K562 (cell line): Measurements from ENCODE around the gene CXCL14. TPM values are rescaled to one million over a fixed set of nuclear protein-coding genes. Genes with fewer than 3 reads are reported as not detected.

Source experiments
- ATAC-seq: fragments of 200-7000 bp; cut with Tn5 transposase; 3 replicates; pipeline ENCODE4 v1.9.1; 2020; ENCODE audit warnings: moderate library complexity
- BruUV-seq: library from RNA; stranded (reverse); fragments of 400-500 nt; replicated peaks from 2 replicates; lab custom pipeline; 2021; lab: Mats Ljungman, UMichigan
- CTCF ChIA-PET: fragments of 300-600 bp; formaldehyde crosslinking; extraction: SDS; loops from one replicate; lab custom pipeline; 2021; ENCODE audit warnings: low intra/inter-chr PET ratio; lab: Yijun Ruan, JAX
- POLR2A ChIA-PET: fragments of 300-600, 350-650 bp; sonication (Branson Sonifier 250); formaldehyde crosslinking; extraction: SDS; loops from one replicate; lab custom pipeline; 2021; ENCODE audit warnings: antibody characterized with exemption, inconsistent platforms; lab: Yijun Ruan, JAX
- DNase-seq, 4 experiments: peaks; one replicate each; pipeline versions ENCODE4 v3.0.0 to v3.0.0-alpha.2; 2011 to 2018; ENCODE audit warnings: low spot score in 3 of 4, mixed read lengths in 3 of 4; ENCODE audit errors: extremely low read depth in 1 of 4
- FAIRE-seq: peaks from 2 replicates; lab custom pipeline; 2011; peaks lifted over from hg19 to GRCh38; lab: Jason Lieb, UNC
- H2AFZ ChIP-seq: 2 replicates; pipeline ENCODE4 v1.6.0; 2011; ENCODE audit warnings: low read depth, low read length, control low read depth, inconsistent platforms
- H3K27ac ChIP-seq: fragments of 200-600 bp; 3 replicates; pipeline ENCODE4 v1.8.0; 2011; ENCODE audit warnings: low read depth, mild to moderate bottlenecking, control low read depth, inconsistent platforms, low read length, moderate library complexity, mixed read lengths; ENCODE audit errors: extremely low read depth
- H3K27me3 ChIP-seq, 2 experiments: fragments of 300-600 bp in 1 of 2; 2 replicates in 1 of 2; 3 replicates in 1 of 2; pipeline versions ENCODE4 v1.6.0 to v1.8.0; 2011; ENCODE audit warnings: inconsistent platforms in 2 of 2, low read length in 2 of 2, mild to moderate bottlenecking in 1 of 2, mixed read lengths in 1 of 2, moderate library complexity in 1 of 2; ENCODE audit not compliant: control insufficient read depth in 2 of 2, insufficient read depth in 2 of 2
- H3K36me3 ChIP-seq: fragments of 300-600 bp; 3 replicates; pipeline ENCODE4 v1.8.0; 2011; ENCODE audit warnings: mild to moderate bottlenecking, low read length, inconsistent platforms; ENCODE audit not compliant: control insufficient read depth, insufficient read depth
- H3K4me1 ChIP-seq, 2 experiments: fragments of 200-600 bp in 1 of 2; replicated peaks in 1 of 2; 2 replicates in 1 of 2; 3 replicates in 1 of 2; pipeline versions ENCODE4 v1.5.1 to v1.8.0; 2011; ENCODE audit warnings: inconsistent platforms in 2 of 2, low read length in 2 of 2, mild to moderate bottlenecking in 1 of 2, mixed read lengths in 1 of 2, moderate library complexity in 1 of 2; ENCODE audit not compliant: control insufficient read depth in 2 of 2, insufficient read depth in 2 of 2
- H3K4me2 ChIP-seq: 2 replicates; pipeline ENCODE4 v1.6.1; 2011; ENCODE audit warnings: low read length, control low read depth, inconsistent platforms, mixed read lengths; ENCODE audit not compliant: insufficient read depth
- H3K4me3 ChIP-seq: fragments of 200-600 bp; sonication (generic), shearing (Covaris generic); 2 replicates; pipeline ENCODE4 v1.5.1; 2016; ENCODE audit warnings: control low read depth, inconsistent platforms
- H3K79me2 ChIP-seq: fragments of 200-600 bp; 3 replicates; pipeline ENCODE4 v1.8.0; 2011; ENCODE audit warnings: low read length, inconsistent platforms; ENCODE audit not compliant: control insufficient read depth, insufficient read depth
- H3K9ac ChIP-seq, 2 experiments: 2 replicates each; pipeline versions ENCODE4 v1.6.0 to v1.6.1; 2011; ENCODE audit warnings: low read depth in 2 of 2, low read length in 2 of 2, control low read depth in 1 of 2, inconsistent platforms in 1 of 2, mild to moderate bottlenecking in 1 of 2, mixed read lengths in 1 of 2; ENCODE audit not compliant: insufficient read depth in 1 of 2
- H3K9me1 ChIP-seq: one replicate; pipeline ENCODE4 v1.6.0; 2011; ENCODE audit warnings: inconsistent platforms, mild to moderate bottlenecking, low read length, moderate library complexity; ENCODE audit not compliant: control insufficient read depth, insufficient read depth
- H3K9me3 ChIP-seq: replicated peaks from 2 replicates; pipeline ENCODE4 v1.5.1; 2011; ENCODE audit warnings: low read depth, low read length, inconsistent platforms; ENCODE audit not compliant: control insufficient read depth, insufficient read depth
- H4K20me1 ChIP-seq: replicated peaks from 2 replicates; pipeline ENCODE4 v1.6.1; 2011; ENCODE audit warnings: low read length, inconsistent platforms, mixed read lengths; ENCODE audit not compliant: control insufficient read depth, insufficient read depth
- BRD9 ChIP-seq: fragments of 450-650 bp; IDR thresholded peaks from 2 replicates; pipeline ENCODE4 v1.6.1; 2018; ENCODE audit warnings: low read depth; ENCODE audit not compliant: partially characterized antibody
- ELF1 ChIP-seq: fragments of 200-800 bp; sonication (Bioruptor generic); IDR thresholded peaks from 2 replicates; pipeline ENCODE4 v1.6.1; 2016; ENCODE audit warnings: missing genetic modification characterization, missing compliant biosample characterization
- HOMEZ ChIP-seq: fragments of 250-450 bp; sonication (Bioruptor Pico); IDR thresholded peaks from 2 replicates; pipeline ENCODE4 v1.4.0; 2020; ENCODE audit warnings: mild to moderate bottlenecking, moderate library complexity
- MYNN ChIP-seq, 2 experiments: sonication (generic); formaldehyde crosslinking in 1 of 2; IDR thresholded peaks; 2 replicates each; pipeline versions ENCODE4 v1.5.0 to v1.6.1; 2016 to 2020; ENCODE audit warnings: antibody characterized with exemption in 1 of 2, missing genetic modification reagents in 1 of 2
- NCOA1 ChIP-seq: fragments of 450-650 bp; IDR thresholded peaks from 2 replicates; pipeline ENCODE4 v1.6.1; 2016; ENCODE audit warnings: low read depth
- NR2F6 ChIP-seq: fragments of 450-650 bp; formaldehyde crosslinking; IDR thresholded peaks from 2 replicates; pipeline ENCODE4 v1.4.0; 2020; ENCODE audit warnings: mild to moderate bottlenecking
- PRPF4 ChIP-seq: fragments of 200-400 bp; formaldehyde crosslinking; IDR thresholded peaks from one replicate; pipeline ENCODE4 v1.6.1; 2017; ENCODE audit warnings: low read length, low read depth, mild to moderate bottlenecking; ENCODE audit not compliant: insufficient read depth, poor library complexity, severe bottlenecking
- RBBP5 ChIP-seq: fragments of 200-600 bp; sonication (generic); IDR thresholded peaks from 2 replicates; pipeline ENCODE4 v1.6.1; 2012; ENCODE audit warnings: borderline replicate concordance, mild to moderate bottlenecking, low read length, control low read depth, inconsistent platforms; ENCODE audit not compliant: insufficient read depth, poor library complexity, severe bottlenecking
- SAFB ChIP-seq: fragments of 200-400 bp; formaldehyde crosslinking; IDR thresholded peaks from 2 replicates; pipeline ENCODE4 v1.6.1; 2017; ENCODE audit warnings: low read depth, low read length, borderline replicate concordance
- ZBTB12 ChIP-seq: fragments of 250-450 bp; sonication (Bioruptor Pico); IDR thresholded peaks from 2 replicates; pipeline ENCODE4 v1.4.0; 2020
- ZNF785 ChIP-seq: fragments of 250-450 bp; sonication (Bioruptor Pico); IDR thresholded peaks from 2 replicates; pipeline ENCODE4 v1.4.0; 2020; ENCODE audit warnings: mild to moderate bottlenecking
- WGBS: fragments of 100-300 bp; shearing (Covaris generic); methylation state at CpG from one replicate; pipeline ENCODE4 v1.1.6; 2016; ENCODE audit warnings: low coverage, mixed read lengths; ENCODE audit not compliant: insufficient coverage; ENCODE audit errors: missing lambda C conversion rate; 5-methylcytosine and 5-hydroxymethylcytosine counted together
- in situ Hi-C: fragments of 300-500 bp; cut with MboI; formaldehyde crosslinking; loops from 4 replicates; pipeline ENCODE4 v1.15.0; 2018; ENCODE audit warnings: inconsistent platforms, mixed read lengths
- intact Hi-C: fragments of 100-400 bp; cut with micrococcal nuclease; formaldehyde crosslinking; loops from 2 replicates; pipeline ENCODE4 v1.14.2; 2022
- polyA plus RNA-seq, 8 experiments: library from polyadenylated mRNA; depleted of rRNA in 4 of 8; stranded (reverse) in 5 of 8; unstranded in 3 of 8; fragments of >200 nt; fragmentation: Nextera tagmentation in 2 of 8; fragmentation: Illumina TruSeq in 1 of 8; extraction: Ambion mirVana in 2 of 8; extraction: Trizol in 1 of 8; gene quantifications; 2 replicates each; pipeline versions ENCODE4 v1.2.1 to v1.2.3, GENCODE V29; 2011 to 2014; ENCODE audit warnings: inconsistent platforms in 1 of 8, missing spikeins in 1 of 8
- total RNA-seq, 7 experiments: library from RNA; depleted of rRNA in 6 of 7; stranded (reverse); fragments of >200 nt in 6 of 7; fragmentation: Illumina TruSeq in 2 of 7; extraction: Trizol in 2 of 7; gene quantifications; 2 replicates each; pipeline versions ENCODE4 v1.2.1 to v1.2.3, GENCODE V29; 2011 to 2021; ENCODE audit warnings: low replicate concordance in 1 of 7

Gene CXCL14
- total and polyA plus RNA-seq, 9 of the 15 experiments (the other 6 are each of a cell fraction or from before 2014, with no cell fraction given) = not detected

- TF ChIP-seq NR2F6 (CRISPR knock-in tag) (no peak), ZNF785 (CRISPR knock-in tag) (no peak), SAFB (no peak)
Observed at GRCh38 chr5:135564331-135564730, 14.5 kb downstream of the CXCL14 start (continued).

GRCh38 chr5:135561266-135561665 is 17.5 kb downstream of the CXCL14 start:
- in situ Hi-C loops = no loop called here
- Histone ChIP-seq H3K9me1 (no peaks in the 10 kb centered on the region), H3K9me3 (no peaks in the 10 kb centered on the region), H3K4me1 (peaks cover under 1 to 4% of the 10 kb centered on the region in 2 experiments; a peak in 4 of 5 replicates), H4K20me1 (no peaks in the 10 kb centered on the region), H3K27ac (no peak overlapping the region), H3K79me2 (no peaks in the 10 kb centered on the region), H3K9ac (no peak overlapping the region), H2AFZ (peak overlapping the region; percentile 92), H3K4me2 (no peak overlapping the region), H3K27me3 (peaks cover 3 to 5% of the 10 kb centered on the region in 2 experiments; a peak in 2 of 5 replicates), H3K4me3 (no peak overlapping the region), H3K36me3 (no peaks in the 10 kb centered on the region)
- POLR2A ChIA-PET = interaction anchor here (0.8 to 1.4 kb wide), 5 partner anchors 8 to 269 kb away, joined by 3 to 6 read pairs (median 3); no protein-coding TSS in a partner anchor
- CTCF ChIA-PET = interaction anchor here (0.7 to 2.4 kb wide), 2 partner anchors 269 to 483 kb away, joined by 3 to 17 read pairs; no protein-coding TSS in a partner anchor
- 39% methylated on average over 5 of the region's 6 CpGs for WGBS
- intact Hi-C loops = loop anchor here (2.0 kb wide), 1 partner anchor 270 kb away; no protein-coding TSS in a partner anchor
- FAIRE-seq = no peak
- no peak for TF ChIP-seq PRPF4
- no peak for TF ChIP-seq HOMEZ (CRISPR knock-in tag)
- TF ChIP-seq BRD9 = no peak
- TF ChIP-seq ELF1 = no peak
- no peak for TF ChIP-seq NCOA1
- no peak for TF ChIP-seq ZBTB12 (CRISPR knock-in tag)
- TF ChIP-seq MYNN (IDR thresholded peaks at IDR 0.05) = no peak
- no peak for TF ChIP-seq MYNN (CRISPR knock-in tag; IDR thresholded peaks at IDR 0.05)
- TF ChIP-seq RBBP5 = no peak
- ATAC-seq = no peak
- no peak for DNase-seq
- BruUV-seq = no TSS peak
